ENCODE results near the gene COMT. TPM values are rescaled to one million over a fixed set of nuclear protein-coding genes. Genes with fewer than 3 reads are reported as not detected.

COMT gene
- total and polyA plus RNA-seq, 9 of the 15 experiments (the other 6 are each of a cell fraction or from before 2014, with no cell fraction given) = 12.5 to 351 (median 155) TPM

- TF ChIP-seq MBD1 (CRISPR knock-in tag; IDR thresholded peaks at IDR 0.05) (no peak), ARHGAP35 (IDR thresholded peaks at IDR 0.05; ENCODE audit: partially characterized antibody) (no peak), POLR2B (IDR thresholded peaks at IDR 0.05; ENCODE audit: low read depth, partially characterized antibody) (peak; percentile 33)
Observed at GRCh38 chr22:19968450-19968891, 26.9 kb downstream of the COMT start (continued).

DNA sequence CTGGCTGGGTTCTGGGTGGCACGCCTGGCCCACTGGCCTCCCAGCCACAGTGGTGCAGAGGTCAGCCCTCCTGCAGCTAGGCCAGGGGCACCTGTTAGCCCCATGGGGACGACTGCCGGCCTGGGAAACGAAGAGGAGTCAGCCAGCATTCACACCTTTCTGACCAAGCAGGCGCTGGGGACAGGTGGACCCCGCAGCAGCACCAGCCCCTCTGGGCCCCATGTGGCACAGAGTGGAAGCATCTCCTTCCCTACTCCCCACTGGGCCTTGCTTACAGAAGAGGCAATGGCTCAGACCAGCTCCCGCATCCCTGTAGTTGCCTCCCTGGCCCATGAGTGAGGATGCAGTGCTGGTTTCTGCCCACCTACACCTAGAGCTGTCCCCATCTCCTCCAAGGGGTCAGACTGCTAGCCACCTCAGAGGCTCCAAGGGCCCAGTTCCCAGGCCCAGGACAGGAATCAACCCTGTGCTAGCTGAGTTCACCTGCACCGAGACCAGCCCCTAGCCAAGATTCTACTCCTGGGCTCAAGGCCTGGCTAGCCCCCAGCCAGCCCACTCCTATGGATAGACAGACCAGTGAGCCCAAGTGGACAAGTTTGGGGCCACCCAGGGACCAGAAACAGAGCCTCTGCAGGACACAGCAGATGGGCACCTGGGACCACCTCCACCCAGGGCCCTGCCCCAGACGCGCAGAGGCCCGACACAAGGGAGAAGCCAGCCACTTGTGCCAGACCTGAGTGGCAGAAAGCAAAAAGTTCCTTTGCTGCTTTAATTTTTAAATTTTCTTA is 27.8 kb downstream of the COMT start:
- in situ Hi-C loops (cut with MboI) (no loop called here), intact Hi-C loops (cut with micrococcal nuclease) (no loop called here)
- 73% methylated on average over 11 of the region's 11 CpGs for WGBS (ENCODE audit: insufficient coverage, low coverage, missing lambda C conversion rate)
- DNase-seq (ENCODE audit: extremely low read depth in 1 of 4, low spot score in 3 of 4) (no peak), ATAC-seq (peak; percentile 1; the same call in 2 of the 3 replicates), FAIRE-seq (no peak)
- Histone ChIP-seq H3K27ac (ENCODE audit: extremely low read depth, low read depth, low read length) (no peak overlapping the region), H3K79me2 (ENCODE audit: control insufficient read depth, insufficient read depth, low read length) (no peaks in the 10 kb centered on the region), H3K9ac (ENCODE audit: insufficient read depth in 1 of 2, low read depth in 2 of 2, low read length in 2 of 2) (peak overlapping the region in 1 of 2 experiments; percentile 69; a peak in 2 of 4 replicates), H3K4me2 (ENCODE audit: insufficient read depth, low read length) (no peak overlapping the region), H4K20me1 (replicated peaks; ENCODE audit: control insufficient read depth, insufficient read depth, low read length) (peaks cover 44% of the 10 kb centered on the region; the same call in 1 of the 2 replicates), H3K27me3 (ENCODE audit: control insufficient read depth in 2 of 2, insufficient read depth in 2 of 2, low read length in 2 of 2) (no peaks in the 10 kb centered on the region), H3K4me1 (replicated peaks in 1 of 2; ENCODE audit: control insufficient read depth in 2 of 2, insufficient read depth in 2 of 2, low read length in 2 of 2) (peaks cover 5 to 73% of the 10 kb centered on the region in 2 experiments; a peak in 4 of 5 replicates), H3K9me3 (replicated peaks; ENCODE audit: control insufficient read depth, insufficient read depth, low read depth, low read length) (no peaks in the 10 kb centered on the region), H3K36me3 (ENCODE audit: control insufficient read depth, insufficient read depth, low read length) (peaks cover 76% of the 10 kb centered on the region; the same call in 2 of the 3 replicates), H2AFZ (ENCODE audit: low read depth, low read length) (no peak overlapping the region), H3K9me1 (ENCODE audit: control insufficient read depth, insufficient read depth, low read length) (peaks cover 6% of the 10 kb centered on the region), H3K4me3 (no peak overlapping the region)
- CTCF ChIA-PET (ENCODE audit: low intra/inter-chr PET ratio) = interaction anchor here (0.7 to 4.2 kb wide), 10 partner anchors 43 to 300 kb away, joined by 3 to 109 read pairs (median 6); partner anchors contain the start of gene ZDHHC8
- BruUV-seq (replicated peaks) = no TSS peak
- POLR2A ChIA-PET = interaction anchor here (0.6 to 13.7 kb wide), 16 partner anchors 9 to 895 kb away, joined by 3 to 115 read pairs (median 4); partner anchors contain the start of genes RANBP1 and TRMT2A
- TF ChIP-seq NR4A1 (CRISPR knock-in tag; IDR thresholded peaks at IDR 0.05) = 0 out of 2 replicates have a peak, but pooled peaks have one; percentile 44
- TF ChIP-seq NR4A1 (tag; IDR thresholded peaks at IDR 0.05) = no peak
- TF ChIP-seq KDM1A (IDR thresholded peaks at IDR 0.05) = no peak
- TF ChIP-seq, protein P1, sequence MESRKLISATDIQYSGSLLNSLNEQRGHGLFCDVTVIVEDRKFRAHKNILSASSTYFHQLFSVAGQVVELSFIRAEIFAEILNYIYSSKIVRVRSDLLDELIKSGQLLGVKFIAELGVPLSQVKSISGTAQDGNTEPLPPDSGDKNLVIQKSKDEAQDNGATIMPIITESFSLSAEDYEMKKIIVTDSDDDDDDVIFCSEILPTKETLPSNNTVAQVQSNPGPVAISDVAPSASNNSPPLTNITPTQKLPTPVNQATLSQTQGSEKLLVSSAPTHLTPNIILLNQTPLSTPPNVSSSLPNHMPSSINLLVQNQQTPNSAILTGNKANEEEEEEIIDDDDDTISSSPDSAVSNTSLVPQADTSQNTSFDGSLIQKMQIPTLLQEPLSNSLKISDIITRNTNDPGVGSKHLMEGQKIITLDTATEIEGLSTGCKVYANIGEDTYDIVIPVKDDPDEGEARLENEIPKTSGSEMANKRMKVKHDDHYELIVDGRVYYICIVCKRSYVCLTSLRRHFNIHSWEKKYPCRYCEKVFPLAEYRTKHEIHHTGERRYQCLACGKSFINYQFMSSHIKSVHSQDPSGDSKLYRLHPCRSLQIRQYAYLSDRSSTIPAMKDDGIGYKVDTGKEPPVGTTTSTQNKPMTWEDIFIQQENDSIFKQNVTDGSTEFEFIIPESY (CRISPR knock-in tag; IDR thresholded peaks at IDR 0.05) = no peak
- TF ChIP-seq, protein P2, sequence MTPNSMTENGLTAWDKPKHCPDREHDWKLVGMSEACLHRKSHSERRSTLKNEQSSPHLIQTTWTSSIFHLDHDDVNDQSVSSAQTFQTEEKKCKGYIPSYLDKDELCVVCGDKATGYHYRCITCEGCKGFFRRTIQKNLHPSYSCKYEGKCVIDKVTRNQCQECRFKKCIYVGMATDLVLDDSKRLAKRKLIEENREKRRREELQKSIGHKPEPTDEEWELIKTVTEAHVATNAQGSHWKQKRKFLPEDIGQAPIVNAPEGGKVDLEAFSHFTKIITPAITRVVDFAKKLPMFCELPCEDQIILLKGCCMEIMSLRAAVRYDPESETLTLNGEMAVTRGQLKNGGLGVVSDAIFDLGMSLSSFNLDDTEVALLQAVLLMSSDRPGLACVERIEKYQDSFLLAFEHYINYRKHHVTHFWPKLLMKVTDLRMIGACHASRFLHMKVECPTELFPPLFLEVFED (CRISPR knock-in tag; conservative IDR thresholded peaks at IDR 0.05) = peak; percentile 77; the same call in 1 of the 2 replicates
- TF ChIP-seq RHOXF2B (CRISPR knock-in tag; conservative IDR thresholded peaks at IDR 0.05) = peak; percentile 82; the same call in 1 of the 2 replicates
- TF ChIP-seq PHB (CRISPR knock-in tag; IDR thresholded peaks at IDR 0.05) = 0 out of 2 replicates have a peak, but pooled peaks have one; percentile 52
- no peak for TF ChIP-seq SMARCA4 (IDR thresholded peaks at IDR 0.05)
- TF ChIP-seq ZNF217 (CRISPR knock-in tag; IDR thresholded peaks at IDR 0.05) = no peak
